ENCODE results near the gene ZNF844.

DNA sequence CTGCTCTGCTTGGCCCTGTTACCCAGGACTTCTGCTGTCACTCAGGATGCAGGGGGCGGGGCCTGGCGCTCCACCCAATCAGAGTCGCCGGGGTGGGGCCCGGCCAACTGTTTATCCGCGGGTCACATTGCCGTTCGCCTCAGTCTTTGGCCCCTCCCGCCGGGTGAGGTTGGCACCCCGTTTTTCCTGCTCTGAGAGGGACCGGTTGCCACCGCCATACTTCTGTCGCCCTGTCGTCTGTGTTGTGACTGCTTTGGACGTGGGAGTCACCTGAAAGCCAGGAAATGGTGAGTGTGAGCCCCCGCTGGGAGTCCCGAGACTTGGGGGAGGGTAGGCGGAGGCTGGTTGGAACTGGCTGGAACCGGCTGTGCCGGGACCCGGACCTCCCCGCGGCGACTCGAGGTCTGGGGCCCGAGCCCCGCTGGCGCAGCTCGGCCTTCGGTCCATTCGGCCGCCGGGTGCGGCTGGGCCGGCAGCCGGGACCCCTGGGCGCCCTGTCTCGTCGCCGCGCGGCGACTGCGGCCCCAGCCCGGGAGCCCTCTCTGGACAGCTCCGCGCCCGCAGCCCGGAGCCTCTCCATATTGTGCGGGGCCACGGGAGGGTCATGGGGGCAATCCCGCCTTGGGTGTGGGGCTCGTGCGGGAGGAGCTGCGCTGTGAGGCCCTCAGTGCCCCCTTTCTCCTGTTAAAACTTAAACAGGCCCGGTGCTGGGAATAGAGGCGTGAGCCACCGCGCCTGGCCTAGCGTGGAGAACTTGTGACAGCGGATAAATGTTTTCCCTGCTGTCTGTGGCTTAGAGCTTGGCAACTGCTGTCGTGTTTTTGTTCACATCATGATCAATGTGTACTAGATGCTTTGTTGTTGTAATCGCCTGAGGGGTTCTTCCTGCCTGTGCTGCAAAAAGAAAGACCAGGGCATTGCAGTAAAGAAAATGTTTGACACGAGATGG lies at the start of gene ZNF844:
- TF ChIP-seq EZH2 (IDR thresholded peaks at IDR 0.05; ENCODE audit: low read depth, low read length, severe bottlenecking) = no peak
- peak; percentile 67; the same call in 1 of the 2 replicates for TF ChIP-seq GTF2F1 (IDR thresholded peaks at IDR 0.05; ENCODE audit: borderline replicate concordance, low read depth, low read length)
- peak; percentile 97 for TF ChIP-seq POLR2AphosphoS5 (IDR thresholded peaks at IDR 0.05; ENCODE audit: low read depth, low read length)
- TF ChIP-seq, protein P1, sequence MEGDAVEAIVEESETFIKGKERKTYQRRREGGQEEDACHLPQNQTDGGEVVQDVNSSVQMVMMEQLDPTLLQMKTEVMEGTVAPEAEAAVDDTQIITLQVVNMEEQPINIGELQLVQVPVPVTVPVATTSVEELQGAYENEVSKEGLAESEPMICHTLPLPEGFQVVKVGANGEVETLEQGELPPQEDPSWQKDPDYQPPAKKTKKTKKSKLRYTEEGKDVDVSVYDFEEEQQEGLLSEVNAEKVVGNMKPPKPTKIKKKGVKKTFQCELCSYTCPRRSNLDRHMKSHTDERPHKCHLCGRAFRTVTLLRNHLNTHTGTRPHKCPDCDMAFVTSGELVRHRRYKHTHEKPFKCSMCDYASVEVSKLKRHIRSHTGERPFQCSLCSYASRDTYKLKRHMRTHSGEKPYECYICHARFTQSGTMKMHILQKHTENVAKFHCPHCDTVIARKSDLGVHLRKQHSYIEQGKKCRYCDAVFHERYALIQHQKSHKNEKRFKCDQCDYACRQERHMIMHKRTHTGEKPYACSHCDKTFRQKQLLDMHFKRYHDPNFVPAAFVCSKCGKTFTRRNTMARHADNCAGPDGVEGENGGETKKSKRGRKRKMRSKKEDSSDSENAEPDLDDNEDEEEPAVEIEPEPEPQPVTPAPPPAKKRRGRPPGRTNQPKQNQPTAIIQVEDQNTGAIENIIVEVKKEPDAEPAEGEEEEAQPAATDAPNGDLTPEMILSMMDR (IDR thresholded peaks at IDR 0.05; ENCODE audit: control extremely low read depth in 1 of 3, insufficient read depth in 1 of 3, low read depth in 1 of 3, low read length in 3 of 3) = no peak
- no peak for TF ChIP-seq RFX5 (IDR thresholded peaks at IDR 0.05; ENCODE audit: borderline replicate concordance, low read depth, low read length)
- TF ChIP-seq SIN3A (conservative IDR thresholded peaks at IDR 0.05 in 1 of 2, IDR thresholded peaks at IDR 0.05 in 1 of 2; ENCODE audit: low read depth in 1 of 2, low read length in 2 of 2) = peak; percentile 2 to 74; a peak in 2 of 4 replicates
- TF ChIP-seq POLR2A (IDR thresholded peaks at IDR 0.05; ENCODE audit: control extremely low read depth in 1 of 2, low read depth in 2 of 2, low read length in 2 of 2) = peak; percentile 87 to 99
- TF ChIP-seq JUN (IDR thresholded peaks at IDR 0.05; ENCODE audit: low read depth, low read length) = 0 out of 2 replicates have a peak, but pooled peaks have one; percentile 66
- peak; percentile 96 for TF ChIP-seq TAF7 (optimal IDR thresholded peaks at IDR 0.05; ENCODE audit: borderline replicate concordance, low read depth, low read length)
- TF ChIP-seq RAD21 (IDR thresholded peaks at IDR 0.05 in 1 of 2, conservative IDR thresholded peaks at IDR 0.05 in 1 of 2; ENCODE audit: low read depth in 2 of 2, low read length in 2 of 2) = no peak
- TF ChIP-seq EGR1 (IDR thresholded peaks at IDR 0.05; ENCODE audit: borderline replicate concordance, low read depth, low read length) = no peak
- peak; percentile 15 to 31; a peak in 2 of 3 replicates for TF ChIP-seq EP300 (IDR thresholded peaks at IDR 0.05; ENCODE audit: borderline replicate concordance in 1 of 2, low read depth in 2 of 2, low read length in 2 of 2)
- TF ChIP-seq, protein P2, sequence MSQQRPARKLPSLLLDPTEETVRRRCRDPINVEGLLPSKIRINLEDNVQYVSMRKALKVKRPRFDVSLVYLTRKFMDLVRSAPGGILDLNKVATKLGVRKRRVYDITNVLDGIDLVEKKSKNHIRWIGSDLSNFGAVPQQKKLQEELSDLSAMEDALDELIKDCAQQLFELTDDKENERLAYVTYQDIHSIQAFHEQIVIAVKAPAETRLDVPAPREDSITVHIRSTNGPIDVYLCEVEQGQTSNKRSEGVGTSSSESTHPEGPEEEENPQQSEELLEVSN (IDR thresholded peaks at IDR 0.05) = peak; percentile 49

Measured in H1 (cell line).